HCT116 (cell line): ENCODE measurements around the gene PWWP2B. TPM values are rescaled to one million over a fixed set of nuclear protein-coding genes. Genes with fewer than 3 reads are reported as not detected.

Experiments
- ATAC-seq: fragments of 200-7000 bp; cut with Tn5 transposase; 2 replicates; pipeline ENCODE4 v1.9.1; 2020; ENCODE audit warnings: mild to moderate bottlenecking, moderate library complexity
- BruUV-seq: library from RNA; stranded (reverse); fragments of 400-500 nt; replicated peaks from 2 replicates; lab custom pipeline; 2021; lab: Mats Ljungman, UMichigan
- CTCF ChIA-PET: fragments of 300-600 bp; sonication (Branson Sonifier 250); formaldehyde crosslinking; loops from one replicate; lab custom pipeline; 2021; ENCODE audit warnings: antibody characterized with exemption; lab: Charles Lee
- POLR2A ChIA-PET: fragments of 300-600, 350-600 bp; sonication (Branson Sonifier 250); formaldehyde crosslinking; loops from one replicate; lab custom pipeline; 2021; ENCODE audit warnings: antibody characterized with exemption; lab: Charles Lee
- RAD21 ChIA-PET, 2 experiments: fragments of 300-600 bp; sonication (Branson Sonifier 250); formaldehyde crosslinking; loops; one replicate each; lab custom pipeline; 2023; ENCODE audit warnings: low total read pairs in 2 of 2; ENCODE audit not compliant: uncharacterized antibody in 2 of 2, unreplicated experiment in 2 of 2, low non-redundant PET in 1 of 2; lab: Charles Lee
- DNase-seq: peaks from one replicate; pipeline ENCODE4 v3.0.0-alpha.2; 2010; ENCODE audit warnings: low read depth, low spot score
- H2AFZ ChIP-seq: fragments of 200-600 bp; shearing (Covaris generic), sonication (generic); 2 replicates; pipeline ENCODE4 v1.6.1; 2017; ENCODE audit warnings: low read depth, mixed run types, mixed read lengths, antibody characterized with exemption, low read length; ENCODE audit not compliant: poor library complexity, severe bottlenecking
- H3K27ac ChIP-seq: 2 replicates; pipeline ENCODE4 v1.5.1; 2012; ENCODE audit warnings: low read depth, low read length
- H3K27me3 ChIP-seq: fragments of 200-600 bp; sonication (generic); 2 replicates; pipeline ENCODE4 v1.6.1; 2016; ENCODE audit warnings: mixed run types, low read length, mixed read lengths; ENCODE audit not compliant: insufficient read depth
- H3K36me3 ChIP-seq, 2 experiments: fragments of 200-500 bp in 1 of 2; fragments of 200-600 bp in 1 of 2; sonication (Bioruptor generic) in 1 of 2; sonication (generic) in 1 of 2; 2 replicates each; pipeline versions ENCODE4 v1.5.1 to v1.6.1; 2014 to 2016; ENCODE audit warnings: low read length in 2 of 2, inconsistent platforms in 1 of 2, mixed read lengths in 1 of 2, mixed run types in 1 of 2; ENCODE audit not compliant: insufficient read depth in 2 of 2, control insufficient read depth in 1 of 2
- H3K4me1 ChIP-seq, 2 experiments: fragments of 200-600 bp in 1 of 2; sonication (generic) in 1 of 2; 2 replicates each; pipeline versions ENCODE4 v1.5.1 to v1.6.1; 2012 to 2017; ENCODE audit warnings: low read length in 2 of 2, inconsistent platforms in 1 of 2, mild to moderate bottlenecking in 1 of 2, mixed read lengths in 1 of 2, mixed run types in 1 of 2, moderate library complexity in 1 of 2; ENCODE audit not compliant: insufficient read depth in 2 of 2, control insufficient read depth in 1 of 2
- H3K4me2 ChIP-seq: fragments of 200-600 bp; sonication (generic); 2 replicates; pipeline ENCODE4 v1.6.1; 2017; ENCODE audit warnings: mixed run types, low read length, mixed read lengths
- H3K4me3 ChIP-seq, 2 experiments: fragments of 200-600 bp in 1 of 2; sonication (generic) in 1 of 2; replicated peaks in 1 of 2; 2 replicates each; pipeline ENCODE4 v1.5.1; 2011 to 2016; ENCODE audit warnings: low read length in 2 of 2, control low read depth in 1 of 2, low read depth in 1 of 2, mild to moderate bottlenecking in 1 of 2, mixed read lengths in 1 of 2, mixed run types in 1 of 2
- H3K79me2 ChIP-seq: fragments of 200-600 bp; sonication (generic); 2 replicates; pipeline ENCODE4 v1.6.1; 2017; ENCODE audit warnings: mild to moderate bottlenecking, mixed run types, low read length, moderate library complexity, mixed read lengths; ENCODE audit not compliant: insufficient read depth
- H3K9ac ChIP-seq: fragments of 200-600 bp; sonication (generic); 2 replicates; pipeline ENCODE4 v1.6.1; 2016; ENCODE audit warnings: low read length, mixed read lengths
- H3K9me2 ChIP-seq: fragments of 200-600 bp; sonication (generic), shearing (Covaris generic); 2 replicates; pipeline ENCODE4 v1.6.1; 2017; ENCODE audit warnings: mixed run types, mild to moderate bottlenecking, moderate library complexity; ENCODE audit not compliant: insufficient read depth
- H3K9me3 ChIP-seq, 2 experiments: fragments of 200-500 bp in 1 of 2; fragments of 200-600 bp in 1 of 2; sonication (Bioruptor generic) in 1 of 2; sonication (generic) in 1 of 2; 2 replicates each; pipeline ENCODE4 v1.6.1; 2014 to 2017; ENCODE audit warnings: low read length in 2 of 2, mixed read lengths in 2 of 2, inconsistent platforms in 1 of 2, low read depth in 1 of 2, mild to moderate bottlenecking in 1 of 2, mixed run types in 1 of 2, moderate library complexity in 1 of 2; ENCODE audit not compliant: control insufficient read depth in 1 of 2, insufficient read depth in 1 of 2
- H4K20me1 ChIP-seq: fragments of 200-600 bp; sonication (generic), shearing (Covaris generic); 2 replicates; pipeline ENCODE4 v1.6.1; 2017; ENCODE audit warnings: mixed run types, mild to moderate bottlenecking, moderate library complexity; ENCODE audit not compliant: insufficient read depth
- ATF3 ChIP-seq: IDR thresholded peaks from 2 replicates; pipeline ENCODE4 v1.6.1; 2012
- CBX3 ChIP-seq: IDR thresholded peaks from 2 replicates; pipeline ENCODE4 v1.6.1; 2012; ENCODE audit warnings: low read depth
- CTCF ChIP-seq, 3 experiments: fragments of 200-600 bp in 1 of 3; sonication (generic) in 1 of 3; IDR thresholded peaks in 2 of 3; conservative IDR thresholded peaks in 1 of 3; 2 replicates each; pipeline ENCODE4 v1.5.1; 2012 to 2017; ENCODE audit warnings: low read depth in 2 of 3, low read length in 2 of 3, antibody characterized with exemption in 1 of 3, borderline replicate concordance in 1 of 3, control low read depth in 1 of 3, mild to moderate bottlenecking in 1 of 3, mixed read lengths in 1 of 3, mixed run types in 1 of 3, moderate library complexity in 1 of 3; ENCODE audit not compliant: insufficient read depth in 1 of 3
- EZH2 ChIP-seq: fragments of 200-600 bp; sonication (generic); IDR thresholded peaks from 2 replicates; pipeline ENCODE4 v1.6.1; 2017; ENCODE audit warnings: antibody characterized with exemption, mixed run types
- EZH2phosphoT487 ChIP-seq: fragments of 200-600 bp; IDR thresholded peaks from 2 replicates; pipeline ENCODE4 v1.6.1; 2018; ENCODE audit warnings: antibody characterized with exemption, borderline replicate concordance
- JUND ChIP-seq: IDR thresholded peaks from 2 replicates; pipeline ENCODE4 v1.6.1; 2012
- MAX ChIP-seq: IDR thresholded peaks from 2 replicates; pipeline ENCODE4 v1.6.1; 2012
- POLR2A ChIP-seq: IDR thresholded peaks from 2 replicates; pipeline ENCODE4 v1.7.0; 2011; ENCODE audit warnings: borderline replicate concordance; ENCODE audit not compliant: insufficient read depth, insufficient read length; ENCODE audit errors: extremely low read depth
- POLR2AphosphoS5 ChIP-seq: IDR thresholded peaks from 2 replicates; pipeline ENCODE4 v1.6.1; 2011; ENCODE audit warnings: mild to moderate bottlenecking, low read depth, low read length, moderate library complexity
- RAD21 ChIP-seq: IDR thresholded peaks from 2 replicates; pipeline ENCODE4 v1.6.1; 2012; ENCODE audit warnings: low read depth, mild to moderate bottlenecking
- REST ChIP-seq: IDR thresholded peaks from 2 replicates; pipeline ENCODE4 v1.6.1; 2012; ENCODE audit warnings: low read depth
- SIN3A ChIP-seq: IDR thresholded peaks from 2 replicates; pipeline ENCODE4 v1.6.1; 2012; ENCODE audit warnings: low read depth
- YY1 ChIP-seq: IDR thresholded peaks from 2 replicates; pipeline ENCODE4 v1.6.1; 2011; ENCODE audit warnings: low read length, low read depth, moderate library complexity, mild to moderate bottlenecking; ENCODE audit not compliant: insufficient replicate concordance; ENCODE audit errors: extremely low read depth
- ZBTB33 ChIP-seq: IDR thresholded peaks from 2 replicates; pipeline ENCODE4 v1.6.1; 2011; ENCODE audit warnings: mild to moderate bottlenecking, low read length, moderate library complexity; ENCODE audit not compliant: insufficient replicate concordance; ENCODE audit errors: extremely low read depth
- ZFX ChIP-seq: fragments of 450-650 bp; IDR thresholded peaks from 2 replicates; pipeline ENCODE4 v1.6.1; 2017
- ZNF274 ChIP-seq: fragments of 200-500 bp; sonication (Bioruptor generic); IDR thresholded peaks from 2 replicates; pipeline ENCODE4 v1.6.1; 2014; ENCODE audit warnings: mild to moderate bottlenecking, low read depth, low read length, inconsistent platforms
- intact Hi-C: fragments of 100-400 bp; cut with micrococcal nuclease; formaldehyde crosslinking; loops from 2 replicates; pipeline ENCODE4 v1.10.0; 2022
- total RNA-seq: library from RNA; stranded (reverse); gene quantifications from one replicate; pipeline ENCODE4 v1.2.1, GENCODE V29; 2021; ENCODE audit not compliant: unreplicated experiment

Gene PWWP2B
- total RNA-seq, 1 experiment from 2014 or later: 13.9 TPM

GRCh38 chr10:132350391-132350790 lies 46.6 kb upstream of the PWWP2B start:
- POLR2A ChIA-PET: no interaction called here
- DNase-seq: no peak
- no TSS peak for BruUV-seq

More at GRCh38 chr10:132350391-132350790, 46.6 kb upstream of the PWWP2B start:
- Histone ChIP-seq H3K79me2 (no peaks in the 10 kb centered on the region), H3K4me3 (no peak overlapping the region), H4K20me1 (no peaks in the 10 kb centered on the region), H3K9ac (no peak overlapping the region), H3K27me3 (no peaks in the 10 kb centered on the region), H2AFZ (no peak overlapping the region), H3K27ac (no peak overlapping the region), H3K4me2 (no peak overlapping the region), H3K4me1 (no peaks in the 10 kb centered on the region), H3K36me3 (no peaks in the 10 kb centered on the region), H3K9me3 (no peaks in the 10 kb centered on the region), H3K9me2 (no peaks in the 10 kb centered on the region)
- no peak for ATAC-seq
- no peak for TF ChIP-seq POLR2A
- TF ChIP-seq EZH2: no peak
- no peak for TF ChIP-seq CBX3
- no peak for TF ChIP-seq JUND
- no peak for TF ChIP-seq REST
- TF ChIP-seq POLR2AphosphoS5: no peak
- TF ChIP-seq YY1: no peak
- no peak for TF ChIP-seq ZBTB33
- TF ChIP-seq CTCF (IDR thresholded peaks at IDR 0.05 in 2 of 3, conservative IDR thresholded peaks at IDR 0.05 in 1 of 3; ENCODE audit: borderline replicate concordance in 1 of 3, insufficient read depth in 1 of 3, low read depth in 2 of 3, low read length in 2 of 3): no peak
- TF ChIP-seq MAX: no peak
- TF ChIP-seq SIN3A: no peak
- no peak for TF ChIP-seq ATF3
- TF ChIP-seq ZNF274: no peak
- no peak for TF ChIP-seq ZFX
- TF ChIP-seq RAD21: no peak
- TF ChIP-seq EZH2phosphoT487: no peak
- CTCF ChIA-PET: no interaction called here
- RAD21 ChIA-PET: no interaction called here
- intact Hi-C loops: no loop called here
